HG02759 (cell line): ENCODE results near the gene GPR42.
"Not testable (repeated sequence)": the region's sequence is repeated elsewhere in the genome, so short reads cannot be mapped to it uniquely, and the experiment has no call there.

Experiments used
- ATAC-seq: cut with Tn5 transposase; IDR thresholded peaks from one replicate; pipeline ENCODE4 v1.9.1; 2021; ENCODE audit warnings: mild to moderate bottlenecking, moderate library complexity; ENCODE audit not compliant: unreplicated experiment

GPR42 gene

GRCh38 chr19:35392742-35393715 lies 22.2 kb downstream of the GPR42 start:
- ATAC-seq, result no peak

GRCh38 chr19:35395382-35396199 lies 24.7 kb downstream of the GPR42 start:
- no peak for ATAC-seq

GRCh38 chr19:35396240-35396885 lies 25.5 kb downstream of the GPR42 start:
- ATAC-seq, result no peak

DNA sequence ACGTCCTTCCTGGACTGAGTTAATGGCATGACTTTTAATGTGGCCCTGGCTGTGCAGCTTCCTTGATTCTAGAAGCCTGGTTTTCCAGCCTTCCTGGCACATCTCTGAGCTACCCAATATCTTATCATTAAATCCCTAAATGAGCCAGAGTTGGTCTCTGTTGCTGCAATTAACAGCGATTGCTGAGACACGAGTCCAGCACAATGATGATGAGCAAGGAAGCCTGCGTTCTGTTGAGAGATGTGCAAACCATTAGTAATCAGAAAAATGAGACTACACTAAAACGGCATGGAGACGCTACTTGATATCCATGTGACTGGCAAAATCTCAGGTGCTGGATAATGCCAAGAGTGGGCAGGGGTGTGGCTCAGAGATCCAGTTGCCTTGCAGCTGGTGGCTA lies 26.2 kb downstream of the GPR42 start:
- ATAC-seq, result no peak

DNA sequence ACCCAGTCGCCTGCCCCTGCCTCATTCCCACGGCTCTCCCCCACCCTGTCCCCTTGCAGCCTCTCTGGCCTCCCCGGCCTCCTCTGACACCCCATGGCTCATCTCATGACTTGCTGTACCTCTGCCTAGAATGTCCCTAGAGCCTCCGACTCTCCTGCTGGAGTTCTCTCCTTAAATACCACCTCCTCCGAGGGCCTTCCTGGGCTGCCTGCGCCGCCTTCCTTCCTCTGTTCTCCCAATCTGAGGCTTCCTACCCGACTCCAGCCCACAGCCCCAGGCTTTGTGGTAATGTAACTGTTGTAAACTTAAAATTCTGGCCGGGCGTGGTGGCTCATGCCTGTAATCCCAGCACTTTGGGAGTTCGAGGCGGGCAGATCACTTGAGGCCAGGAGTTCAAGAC lies 27.7 kb downstream of the GPR42 start:
- no peak for ATAC-seq

GRCh38 chr19:35399231-35399630 lies 28.4 kb downstream of the GPR42 start:
- ATAC-seq, result no peak

GRCh38 chr19:35399948-35400772 lies 29.3 kb downstream of the GPR42 start:
- no peak for ATAC-seq

DNA sequence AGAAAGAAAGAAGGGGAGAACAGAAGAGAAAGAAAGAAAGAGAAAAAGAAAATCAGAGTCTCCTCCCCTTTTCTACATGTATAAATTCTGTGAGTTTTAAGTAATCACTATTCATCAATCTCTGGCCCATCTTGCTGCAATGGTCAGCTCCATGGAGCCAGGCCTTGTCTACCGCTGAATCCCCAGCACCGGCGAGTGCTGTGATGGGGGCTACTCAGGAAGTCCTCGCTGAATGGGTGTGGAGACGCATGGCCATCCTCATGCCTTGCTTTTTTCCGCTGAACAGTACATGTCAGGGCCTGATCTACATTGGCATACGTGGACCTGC lies 29.9 kb downstream of the GPR42 start:
- no peak for ATAC-seq

DNA sequence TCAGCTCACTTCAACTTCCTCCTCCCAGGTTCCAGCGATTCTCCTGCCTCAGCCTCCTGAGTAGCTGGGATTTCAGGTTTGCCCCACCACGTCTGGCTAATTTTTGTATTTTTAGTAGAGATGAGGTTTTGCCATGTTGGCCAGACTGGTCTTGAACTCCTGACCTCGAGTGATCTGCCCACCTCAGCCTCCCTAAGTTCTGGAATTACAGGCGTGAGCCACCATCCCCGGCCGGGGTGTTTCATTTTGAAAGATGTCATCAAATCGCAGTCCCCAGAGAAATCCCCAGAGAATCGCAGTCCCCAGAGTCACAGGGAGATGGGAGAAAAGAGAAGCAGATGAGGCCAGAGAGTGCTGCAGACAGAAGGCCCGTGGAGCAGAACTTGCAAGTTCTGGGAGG lies 30.5 kb downstream of the GPR42 start:
- ATAC-seq, result not testable (repeated sequence)

DNA sequence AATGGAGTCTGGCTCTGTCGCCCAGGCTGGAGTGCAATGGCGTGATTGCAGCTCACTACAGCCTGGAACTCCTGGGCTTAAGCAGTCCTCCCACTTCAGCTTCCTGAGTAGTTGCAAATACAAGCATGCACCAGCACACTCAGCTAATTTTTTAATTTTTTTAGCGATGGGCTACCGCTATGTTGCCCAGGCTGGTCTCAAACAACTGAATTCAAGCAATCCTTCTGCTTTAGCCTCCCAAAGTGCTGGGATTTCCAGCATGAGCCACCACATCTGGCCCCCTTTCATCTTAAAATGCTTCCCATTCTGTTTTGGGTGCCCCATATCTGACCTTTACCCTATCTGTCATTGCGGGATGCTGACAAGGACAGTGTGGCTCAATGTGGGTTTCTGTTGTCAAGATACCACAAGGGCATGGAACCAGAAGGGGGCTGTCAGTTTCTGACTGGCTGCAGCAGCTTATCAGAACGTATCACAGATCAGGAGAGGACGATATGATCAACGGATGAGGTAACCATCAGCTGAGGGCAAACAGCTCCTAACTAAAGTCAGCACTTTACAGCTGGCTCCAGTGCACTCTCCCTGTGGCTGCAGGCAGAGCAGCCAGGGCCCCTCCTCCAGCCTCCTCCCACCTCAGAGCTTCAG lies 32.4 kb downstream of the GPR42 start:
- no peak for ATAC-seq

DNA sequence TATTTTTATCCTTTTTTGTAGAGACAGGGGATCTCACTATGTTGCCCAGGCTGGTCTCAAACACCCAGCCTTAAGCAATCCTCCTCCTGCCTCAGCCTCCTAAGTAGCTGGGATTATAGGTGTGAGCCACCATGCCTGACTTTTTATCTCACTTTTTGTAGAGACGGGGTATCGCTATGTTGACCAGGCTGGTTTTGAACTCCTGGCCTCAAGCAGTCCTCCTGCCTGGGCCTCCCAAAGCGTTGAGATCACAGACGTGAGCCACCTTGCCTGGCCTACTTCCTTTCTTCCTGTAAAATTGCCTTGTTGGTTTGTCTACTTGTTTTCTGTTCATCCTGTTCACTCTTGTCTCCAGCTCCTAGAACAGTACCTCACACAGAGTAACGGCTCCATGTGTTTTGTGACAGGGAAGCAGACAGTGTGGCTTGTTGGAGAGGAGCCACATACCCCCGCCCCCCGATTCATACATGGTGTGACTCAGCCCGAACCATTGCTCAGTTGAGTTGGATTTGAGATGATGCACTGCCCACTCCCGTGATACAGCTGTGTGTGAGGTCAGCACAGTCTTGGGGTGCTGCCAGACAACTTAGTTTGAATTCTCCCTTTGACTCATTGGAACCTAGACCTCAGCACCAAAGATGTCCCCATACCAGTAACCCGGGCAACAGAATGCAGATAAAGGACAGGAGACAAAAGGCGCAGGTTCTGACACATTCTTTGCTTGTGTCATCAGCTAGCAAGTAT lies 34.2 kb downstream of the GPR42 start:
- ATAC-seq, result peak; percentile 67

DNA sequence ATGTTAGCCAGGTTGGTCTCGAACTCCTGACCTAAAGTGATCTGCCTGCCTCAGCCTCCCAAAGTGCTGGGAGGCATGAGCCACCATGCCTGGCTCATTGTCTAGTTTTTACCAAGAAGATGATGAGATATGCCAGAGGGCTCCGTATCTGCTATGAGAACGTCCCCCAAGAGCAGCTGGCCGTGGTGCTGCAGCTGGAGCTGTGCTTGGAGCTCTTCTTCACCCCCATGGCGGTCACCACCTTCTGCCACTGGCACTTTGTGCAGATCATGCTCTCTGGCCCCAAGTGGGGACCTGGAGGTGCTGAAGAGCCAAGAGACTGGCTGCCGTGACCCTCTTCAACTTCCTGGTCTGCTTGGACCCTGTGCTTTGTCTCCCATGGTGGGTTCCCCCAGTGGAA lies 36.8 kb downstream of the GPR42 start:
- ATAC-seq, result no peak

- peak; percentile 74 for ATAC-seq
Measured at GRCh38 chr19:35408284-35409171, 37.7 kb downstream of the GPR42 start.

- ATAC-seq, result no peak
Measured at GRCh38 chr19:35409191-35409590, 38.3 kb downstream of the GPR42 start.

GRCh38 chr19:35410487-35410886 lies 39.6 kb downstream of the GPR42 start:
- no peak for ATAC-seq

- no peak for ATAC-seq
Measured at GRCh38 chr19:35414442-35414841, 43.6 kb downstream of the GPR42 start.

DNA sequence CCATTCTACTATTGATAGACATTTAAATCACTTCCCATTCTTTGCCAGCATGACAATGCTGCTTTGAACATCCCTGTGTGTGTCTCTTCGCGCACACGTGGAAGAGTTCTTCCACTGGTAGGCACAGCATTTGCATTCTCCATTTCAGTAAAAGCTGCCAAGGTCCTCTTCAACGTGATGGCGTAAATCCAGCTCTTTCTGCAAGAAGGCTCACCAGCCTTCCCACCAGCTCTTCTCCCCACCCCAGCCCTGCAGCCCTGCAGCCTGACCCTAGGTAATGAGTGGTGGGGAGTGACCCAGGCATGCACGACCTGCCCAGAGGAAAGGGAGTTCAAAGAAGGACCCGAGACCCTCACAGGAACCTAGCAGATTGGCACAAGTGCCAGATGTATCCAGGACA lies 45.5 kb downstream of the GPR42 start:
- ATAC-seq, result no peak

DNA sequence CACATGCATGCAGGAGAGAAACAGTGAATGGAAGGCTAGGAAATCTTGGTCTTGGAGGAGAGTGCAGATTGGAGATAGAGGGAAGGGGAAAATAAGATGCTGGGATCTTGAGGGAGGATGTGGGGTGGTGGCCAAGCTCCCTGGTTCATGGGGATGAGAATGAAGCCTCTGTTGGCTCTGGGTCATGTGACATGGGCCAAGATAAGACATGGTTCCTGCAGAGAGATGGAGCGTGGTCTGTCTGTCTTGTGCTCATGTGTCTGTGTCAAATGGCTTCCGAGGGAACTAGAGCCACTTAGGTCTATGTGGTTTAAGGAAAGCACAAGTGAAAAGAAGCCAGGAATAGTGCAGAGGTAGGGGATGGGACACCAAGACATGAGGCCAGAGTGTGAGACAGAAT lies 46.4 kb downstream of the GPR42 start:
- ATAC-seq, result no peak
